ENCODE results near the gene ALDH9A1.
A peak's percentile ranks its signal among the peaks of the same experiment; 100 is the strongest.
"Not testable (repeated sequence)": the region's sequence is repeated elsewhere in the genome, so short reads cannot be mapped to it uniquely, and the experiment has no call there.

Gene ALDH9A1

GRCh38 chr1:165697881-165698760 is at the start of gene ALDH9A1:
TSS of gene ALDH9A1 (minus strand) at chr1:165698562. CDS start at chr1:165698558, 4 bp downstream.
- peak; percentile 89 for DNase-seq (ENCODE audit: low spot score)

DNA sequence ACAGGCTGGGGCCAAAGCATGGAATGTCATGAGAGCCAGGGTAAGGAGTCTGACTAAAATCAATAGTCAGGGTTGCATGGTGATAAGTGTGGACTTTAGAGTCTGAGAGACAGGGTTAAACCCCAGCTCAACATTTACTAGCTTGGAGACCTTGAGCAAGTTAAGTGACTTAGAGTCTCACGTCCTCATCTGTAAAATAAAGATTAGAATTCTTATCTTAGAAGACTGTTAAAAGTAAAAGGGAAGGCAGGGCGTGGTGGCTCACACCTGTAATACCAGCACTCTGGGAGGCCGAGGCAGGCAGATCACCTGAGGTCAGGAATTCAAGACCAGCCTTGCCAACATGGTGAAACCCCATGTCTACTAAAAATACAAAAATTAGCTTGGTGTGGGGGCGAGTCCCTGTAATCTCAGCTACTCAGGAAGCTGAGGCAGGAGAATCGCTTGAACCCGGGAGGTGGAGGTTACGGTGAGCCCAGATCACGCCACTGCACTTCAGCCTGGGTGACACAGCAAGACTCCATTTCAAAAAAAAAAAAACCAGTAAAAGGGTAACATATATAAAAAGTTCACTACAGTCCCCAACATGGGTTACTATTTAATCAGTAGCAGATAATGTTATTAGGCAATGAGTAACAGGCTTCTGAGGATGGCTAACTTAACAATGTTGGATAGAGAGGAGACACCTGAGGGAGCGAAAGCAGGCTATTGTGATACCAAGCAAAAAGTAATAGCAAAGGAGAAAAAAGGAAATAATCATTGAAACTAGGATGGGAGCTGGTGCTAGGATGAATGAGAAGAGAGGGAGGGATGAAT is 49.5 kb upstream of the ALDH9A1 start:
- no peak for DNase-seq (ENCODE audit: low spot score)

- DNase-seq (ENCODE audit: low spot score): not testable (repeated sequence)
Observed at GRCh38 chr1:165744913-165745312, 46.6 kb upstream of the ALDH9A1 start.

DNA sequence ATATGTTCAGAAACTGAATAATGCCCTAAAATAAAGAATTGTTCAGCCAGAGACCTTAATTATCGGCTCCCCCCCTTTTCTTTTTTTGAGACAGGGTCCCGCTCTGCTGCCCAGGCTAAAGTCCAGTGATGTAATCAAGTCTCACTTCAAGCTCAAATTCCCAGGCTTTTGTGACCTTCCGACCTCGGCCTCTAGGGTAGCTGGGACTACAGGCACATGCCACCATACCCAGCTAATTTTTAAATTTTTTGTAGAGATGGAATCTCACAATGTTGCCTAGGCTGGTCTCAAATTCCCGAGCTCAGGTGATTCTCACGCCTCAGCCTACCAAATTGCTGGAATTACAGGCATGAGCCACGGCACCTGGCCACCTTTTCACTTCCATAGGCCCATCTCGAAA is 43.8 kb upstream of the ALDH9A1 start:
- no peak for DNase-seq (ENCODE audit: low spot score)

DNA sequence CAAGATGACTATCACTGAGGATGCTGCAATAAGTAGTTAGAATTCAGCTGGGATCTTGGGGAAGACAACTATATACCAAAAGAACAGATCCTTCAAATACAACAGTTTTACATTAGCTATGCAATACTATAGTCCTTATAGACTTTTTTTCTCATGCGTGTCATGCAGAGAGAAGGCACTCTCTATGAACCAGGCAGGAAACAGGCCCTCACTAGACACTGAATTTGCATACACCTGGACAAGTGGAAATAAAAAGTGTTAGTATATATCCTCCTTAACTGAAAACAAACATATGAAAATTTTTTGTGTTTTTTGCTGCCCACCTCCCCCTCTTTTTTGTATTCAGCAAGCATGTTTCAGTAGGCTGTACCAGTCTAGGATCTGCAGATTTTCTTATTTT is 40.4 kb upstream of the ALDH9A1 start:
- no peak for DNase-seq (ENCODE audit: low spot score)

GRCh38 chr1:165737196-165737595 is 38.8 kb upstream of the ALDH9A1 start:
- no peak for DNase-seq (ENCODE audit: low spot score)

GRCh38 chr1:165734906-165735305 is 36.5 kb upstream of the ALDH9A1 start:
- peak; percentile 78 for DNase-seq (ENCODE audit: low spot score)

DNA sequence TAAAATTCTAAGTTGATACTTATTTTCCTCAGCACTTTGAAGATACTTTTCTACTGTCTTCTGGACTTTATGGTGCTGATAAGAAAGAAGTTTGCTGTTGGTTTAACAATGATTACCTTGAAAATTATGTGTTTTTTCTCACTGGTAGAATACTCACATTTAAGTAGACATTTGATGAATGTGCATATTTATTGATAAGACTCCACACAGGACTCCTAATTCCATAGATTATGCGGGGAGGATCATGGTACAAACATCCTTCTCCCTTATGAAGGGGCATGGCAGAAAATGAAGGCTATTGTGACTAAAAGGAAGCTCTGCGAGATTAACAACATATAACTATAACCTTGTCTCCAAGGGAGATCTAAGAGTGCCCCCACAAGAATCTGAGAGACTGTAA is 28.5 kb upstream of the ALDH9A1 start:
- no peak for DNase-seq (ENCODE audit: low spot score)

DNA sequence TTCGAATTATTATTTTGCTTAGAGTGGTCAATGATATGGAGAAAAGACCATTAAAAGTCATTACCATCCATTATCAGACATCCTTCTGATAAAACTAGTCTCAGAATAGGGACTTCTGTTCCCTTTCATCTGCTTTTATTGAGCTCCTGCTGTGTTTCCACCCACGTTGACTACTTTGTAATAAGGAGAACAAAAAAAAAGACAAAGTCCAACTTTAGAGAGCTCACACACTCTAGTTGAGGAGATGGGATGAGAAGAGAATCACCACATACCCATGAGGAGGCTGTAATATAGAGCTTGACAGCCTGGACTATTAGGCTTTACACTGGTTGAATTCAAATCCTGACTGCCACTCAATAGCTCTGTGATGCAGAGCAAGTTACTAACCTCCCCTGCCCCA is 27.8 kb upstream of the ALDH9A1 start:
- no peak for DNase-seq (ENCODE audit: low spot score)

- peak; percentile 70 for DNase-seq (ENCODE audit: low spot score)
Observed at GRCh38 chr1:165717918-165718515, 19.7 kb upstream of the ALDH9A1 start.

- DNase-seq (ENCODE audit: low spot score): not testable (repeated sequence)
Observed at GRCh38 chr1:165716265-165717051, 18.1 kb upstream of the ALDH9A1 start.

DNA sequence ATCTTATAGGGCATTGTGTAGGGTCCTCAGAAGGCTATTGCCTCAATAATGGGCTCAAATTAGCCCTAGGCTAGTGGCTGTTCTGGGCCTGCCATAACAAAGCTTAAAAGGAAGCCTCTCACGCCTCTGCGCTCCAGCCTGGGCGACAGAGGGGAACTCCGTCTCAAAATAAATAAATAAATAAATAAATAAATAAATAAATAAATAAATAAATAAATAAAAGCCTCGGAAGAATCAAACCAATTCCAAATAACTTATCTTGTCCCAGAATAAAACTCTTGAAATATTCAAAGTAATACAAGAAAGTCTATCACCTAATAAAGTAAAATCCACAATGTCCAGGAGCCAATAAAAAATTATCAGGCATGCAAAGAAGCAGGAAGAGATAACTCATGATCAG is 14.4 kb upstream of the ALDH9A1 start:
- no peak for DNase-seq (ENCODE audit: low spot score)

- DNase-seq (ENCODE audit: low spot score): no peak
Observed at GRCh38 chr1:165707984-165708706, 9.8 kb upstream of the ALDH9A1 start.

- no peak for DNase-seq (ENCODE audit: low spot score)
Observed at GRCh38 chr1:165703648-165704047, 5.3 kb upstream of the ALDH9A1 start.

GRCh38 chr1:165701922-165702321 is 3.6 kb upstream of the ALDH9A1 start:
- not testable (repeated sequence) for DNase-seq (ENCODE audit: low spot score)

DNA sequence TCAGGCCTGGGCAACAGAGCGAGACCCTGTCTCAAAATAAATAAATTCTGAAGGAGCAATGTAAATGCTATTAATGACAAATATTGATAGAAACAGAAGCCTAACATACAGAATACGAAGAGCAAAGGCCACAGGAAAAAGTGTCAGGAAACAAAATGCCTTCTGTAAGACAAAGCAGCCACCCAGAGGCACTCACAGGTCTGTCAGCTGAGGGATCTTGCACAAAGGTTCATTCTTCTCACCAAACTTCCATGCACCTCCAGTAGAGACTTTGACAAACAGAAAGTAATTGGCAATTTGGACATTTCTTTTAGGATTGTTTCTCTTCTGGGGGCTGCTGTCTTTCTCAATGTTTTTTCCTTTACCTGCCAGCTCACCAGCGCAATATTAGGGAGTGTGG is 1.2 kb upstream of the ALDH9A1 start:
- DNase-seq (ENCODE audit: low spot score): peak; percentile 63

DNA sequence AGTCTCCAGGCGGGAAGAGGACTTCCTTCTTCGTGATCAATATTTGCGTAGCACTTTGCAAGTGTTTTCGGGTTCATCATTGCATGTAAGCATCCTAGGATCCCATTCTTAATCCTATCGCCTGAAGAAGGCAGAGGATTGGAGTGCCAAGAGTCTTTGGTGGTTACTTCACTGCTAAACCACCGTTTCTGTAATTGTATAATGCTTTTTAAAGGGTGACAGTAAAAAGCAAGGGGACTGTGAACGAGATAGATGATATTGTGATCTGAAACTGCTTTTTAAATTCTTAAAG is 345 bp upstream of the ALDH9A1 start:
- no peak for DNase-seq (ENCODE audit: low spot score)

- DNase-seq (ENCODE audit: low spot score): no peak
Observed at GRCh38 chr1:165697491-165697880, 876 bp downstream of the ALDH9A1 start.

DNA sequence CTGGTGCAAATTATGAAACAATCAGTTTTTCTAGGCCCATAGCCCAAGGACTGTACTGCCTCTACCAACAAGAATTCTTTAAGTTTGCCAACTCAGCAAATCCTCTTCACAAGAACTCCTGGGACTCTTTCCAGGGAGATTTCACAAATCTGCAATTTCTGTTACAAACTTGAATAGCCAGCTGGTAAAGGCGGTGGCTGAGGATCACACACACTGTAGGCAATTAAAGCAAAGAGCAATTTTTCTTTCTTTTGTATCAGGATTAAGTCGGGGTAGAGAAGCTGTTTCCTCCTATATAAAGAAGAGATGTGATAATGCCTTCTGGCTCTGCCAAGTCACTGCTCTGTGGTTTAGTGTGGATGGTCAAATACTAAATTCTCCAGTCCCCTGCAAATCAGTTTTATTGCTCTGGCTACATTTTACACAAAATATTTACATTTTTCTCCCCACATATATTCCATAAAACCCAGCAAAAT is 1.7 kb downstream of the ALDH9A1 start:
- DNase-seq (ENCODE audit: low spot score): no peak

DNA sequence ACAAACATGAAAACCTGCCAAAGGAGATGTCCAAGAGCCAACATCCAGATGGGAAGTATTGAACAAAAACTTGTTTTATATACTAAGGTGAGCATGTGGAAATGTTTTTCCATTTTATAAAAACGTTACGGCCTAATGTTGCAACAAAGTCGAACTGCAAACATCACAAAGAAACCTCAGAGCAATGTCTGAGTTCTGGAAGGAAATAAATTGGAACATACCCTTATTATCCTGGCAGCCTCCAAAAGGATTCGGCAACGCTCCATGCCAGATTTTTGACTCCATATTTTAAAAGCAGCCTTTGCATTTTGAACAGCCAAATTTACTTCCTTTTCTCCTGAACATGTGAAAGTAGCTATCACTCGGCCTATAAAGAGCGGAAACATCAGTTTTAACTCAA is 3.3 kb downstream of the ALDH9A1 start:
- no peak for DNase-seq (ENCODE audit: low spot score)

DNA sequence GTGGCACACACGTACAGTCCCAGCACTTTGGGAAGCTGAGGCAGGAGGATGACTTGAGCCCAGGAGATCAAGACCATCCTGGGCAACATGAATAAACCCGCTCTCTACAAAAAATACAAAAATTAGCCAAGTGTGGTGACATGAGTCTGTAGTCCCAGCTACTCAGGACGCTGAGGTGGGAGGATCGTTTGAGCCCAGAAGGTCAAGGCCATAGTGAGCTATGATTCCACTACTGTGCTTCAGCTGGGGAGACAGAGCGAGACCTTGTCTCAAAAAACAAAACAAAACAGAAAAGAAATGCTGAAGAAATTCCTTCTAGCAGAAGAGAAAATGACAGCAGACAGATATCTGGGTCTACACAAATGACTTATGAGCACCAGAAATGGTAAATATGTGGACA is 10.3 kb downstream of the ALDH9A1 start:
- no peak for DNase-seq (ENCODE audit: low spot score)
